Measurements from ENCODE around the gene TAF6L.

DNA sequence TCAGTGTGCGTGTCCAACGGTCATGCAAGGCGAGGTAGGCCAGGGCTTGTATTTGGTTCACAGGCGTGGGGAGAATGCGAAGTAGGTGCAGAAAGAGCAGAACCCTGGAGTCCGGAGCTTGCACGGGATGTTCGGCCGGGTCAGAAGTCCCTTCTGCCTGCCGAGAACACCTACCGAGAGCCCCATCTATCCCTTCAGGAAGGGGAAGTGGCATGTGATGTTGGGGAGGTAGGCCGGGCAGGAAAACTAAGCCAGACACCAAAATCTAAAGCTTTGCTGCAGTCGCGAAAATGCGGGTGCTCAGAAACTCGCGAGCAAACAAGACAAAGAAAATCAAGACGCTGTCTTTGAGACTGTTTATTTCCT is 435 bp upstream of the TAF6L start:
- TF ChIP-seq YY1 (IDR thresholded peaks at IDR 0.05; ENCODE audit: insufficient read depth, insufficient read length) (no peak), ZNF274 (IDR thresholded peaks at IDR 0.05; ENCODE audit: low read depth, low read length) (no peak)
